ENCODE measurements around the gene MN1. TPM values are rescaled to one million over a fixed set of nuclear protein-coding genes. Genes with fewer than 3 reads are reported as not detected.

The MN1 gene
- total and polyA plus RNA-seq, 8 donors, result 0.54 to 2.6 (median 0.91) TPM

GRCh38 chr22:27765706-27766291, 35.8 kb downstream of the MN1 start:
- Histone ChIP-seq H3K4me3 (no peak overlapping the region), H3K36me3 (no peaks in the 10 kb centered on the region), H3K27me3 (no peaks in the 10 kb centered on the region), H3K4me1 (no peaks in the 10 kb centered on the region), H3K9me3 (no peaks in the 10 kb centered on the region), H3K27ac (no peak overlapping the region)
- FAIRE-seq (no peak), DNase-seq (no peak), ATAC-seq (no peak)
- TF ChIP-seq CTCF (IDR thresholded peaks at IDR 0.05), result no peak
- intact Hi-C loops (cut with DNase I), result no loop called here
- WGBS, 2 donors, result 85% methylated on average over 15 of the region's 15 CpGs

GRCh38 chr22:27764722-27765236, 36.8 kb downstream of the MN1 start:
- WGBS, 2 donors, result 89 to 98% methylated on average over 3 of the region's 3 CpGs
- intact Hi-C loops (cut with DNase I), result no loop called here
- TF ChIP-seq CTCF (IDR thresholded peaks at IDR 0.05), result no peak
- ATAC-seq, result no peak
- Histone ChIP-seq H3K9me3 (no peaks in the 10 kb centered on the region), H3K27ac (no peak overlapping the region), H3K4me3 (no peak overlapping the region), H3K36me3 (no peaks in the 10 kb centered on the region), H3K4me1 (no peaks in the 10 kb centered on the region), H3K27me3 (no peaks in the 10 kb centered on the region)
- no peak for FAIRE-seq
- no peak for DNase-seq

- H3K9me3 ChIP-seq, result no peaks in the 10 kb centered on the region
- FAIRE-seq, result no peak
Observed at GRCh38 chr22:27761665-27762064, 39.9 kb downstream of the MN1 start.

GRCh38 chr22:27761000-27761399, 40.6 kb downstream of the MN1 start:
- Histone ChIP-seq H3K27me3 (no peaks in the 10 kb centered on the region), H3K9me3 (no peaks in the 10 kb centered on the region), H3K27ac (no peak overlapping the region), H3K36me3 (no peaks in the 10 kb centered on the region), H3K4me3 (no peak overlapping the region), H3K4me1 (no peaks in the 10 kb centered on the region)
- TF ChIP-seq CTCF (IDR thresholded peaks at IDR 0.05), result no peak
- intact Hi-C loops (cut with DNase I), result no loop called here
- no peak for ATAC-seq
- no peak for DNase-seq
- no peak for FAIRE-seq
- WGBS, 2 donors, result 69 to 78% methylated on average over 7 of the region's 7 CpGs

More at GRCh38 chr22:27761665-27762064, 39.9 kb downstream of the MN1 start:
- Histone ChIP-seq H3K36me3 (no peaks in the 10 kb centered on the region), H3K4me1 (no peaks in the 10 kb centered on the region), H3K27ac (no peak overlapping the region), H3K4me3 (no peak overlapping the region), H3K27me3 (no peaks in the 10 kb centered on the region)
- TF ChIP-seq CTCF (IDR thresholded peaks at IDR 0.05), result no peak
- ATAC-seq (no peak), DNase-seq (no peak)
- intact Hi-C loops (cut with DNase I), result no loop called here
- WGBS, 2 donors, result 84 to 89% methylated on average over 15 of the region's 15 CpGs

- Histone ChIP-seq H3K27ac (no peak overlapping the region), H3K36me3 (no peaks in the 10 kb centered on the region), H3K4me3 (no peak overlapping the region), H3K4me1 (no peaks in the 10 kb centered on the region), H3K9me3 (no peaks in the 10 kb centered on the region), H3K27me3 (no peaks in the 10 kb centered on the region)
- 85 to 92% methylated on average over 8 of the region's 8 CpGs for WGBS, 2 donors
- no peak for FAIRE-seq
- ATAC-seq, result no peak
- no peak for TF ChIP-seq CTCF (IDR thresholded peaks at IDR 0.05)
- intact Hi-C loops (cut with DNase I), result no loop called here
- no peak for DNase-seq
Observed at GRCh38 chr22:27760474-27760873, 41.1 kb downstream of the MN1 start.
